GM18951 (cell line): Measurements from ENCODE around the gene ZHX3.

Source experiments
- POLR2A ChIP-seq: IDR thresholded peaks from 4 replicates; pipeline ENCODE4 v1.6.1; 2011; ENCODE audit warnings: mild to moderate bottlenecking; ENCODE audit not compliant: insufficient read length, insufficient read depth; ENCODE audit errors: extremely low read depth
- in situ Hi-C: fragments of 300-500 bp; cut with MboI; formaldehyde crosslinking; loops from one replicate; pipeline ENCODE4 v1.12.0; 2022; ENCODE audit warnings: low sequenced_read_pairs, mixed read lengths, inconsistent platforms; ENCODE audit not compliant: unreplicated experiment

Gene ZHX3, protein sequence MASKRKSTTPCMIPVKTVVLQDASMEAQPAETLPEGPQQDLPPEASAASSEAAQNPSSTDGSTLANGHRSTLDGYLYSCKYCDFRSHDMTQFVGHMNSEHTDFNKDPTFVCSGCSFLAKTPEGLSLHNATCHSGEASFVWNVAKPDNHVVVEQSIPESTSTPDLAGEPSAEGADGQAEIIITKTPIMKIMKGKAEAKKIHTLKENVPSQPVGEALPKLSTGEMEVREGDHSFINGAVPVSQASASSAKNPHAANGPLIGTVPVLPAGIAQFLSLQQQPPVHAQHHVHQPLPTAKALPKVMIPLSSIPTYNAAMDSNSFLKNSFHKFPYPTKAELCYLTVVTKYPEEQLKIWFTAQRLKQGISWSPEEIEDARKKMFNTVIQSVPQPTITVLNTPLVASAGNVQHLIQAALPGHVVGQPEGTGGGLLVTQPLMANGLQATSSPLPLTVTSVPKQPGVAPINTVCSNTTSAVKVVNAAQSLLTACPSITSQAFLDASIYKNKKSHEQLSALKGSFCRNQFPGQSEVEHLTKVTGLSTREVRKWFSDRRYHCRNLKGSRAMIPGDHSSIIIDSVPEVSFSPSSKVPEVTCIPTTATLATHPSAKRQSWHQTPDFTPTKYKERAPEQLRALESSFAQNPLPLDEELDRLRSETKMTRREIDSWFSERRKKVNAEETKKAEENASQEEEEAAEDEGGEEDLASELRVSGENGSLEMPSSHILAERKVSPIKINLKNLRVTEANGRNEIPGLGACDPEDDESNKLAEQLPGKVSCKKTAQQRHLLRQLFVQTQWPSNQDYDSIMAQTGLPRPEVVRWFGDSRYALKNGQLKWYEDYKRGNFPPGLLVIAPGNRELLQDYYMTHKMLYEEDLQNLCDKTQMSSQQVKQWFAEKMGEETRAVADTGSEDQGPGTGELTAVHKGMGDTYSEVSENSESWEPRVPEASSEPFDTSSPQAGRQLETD

DNA sequence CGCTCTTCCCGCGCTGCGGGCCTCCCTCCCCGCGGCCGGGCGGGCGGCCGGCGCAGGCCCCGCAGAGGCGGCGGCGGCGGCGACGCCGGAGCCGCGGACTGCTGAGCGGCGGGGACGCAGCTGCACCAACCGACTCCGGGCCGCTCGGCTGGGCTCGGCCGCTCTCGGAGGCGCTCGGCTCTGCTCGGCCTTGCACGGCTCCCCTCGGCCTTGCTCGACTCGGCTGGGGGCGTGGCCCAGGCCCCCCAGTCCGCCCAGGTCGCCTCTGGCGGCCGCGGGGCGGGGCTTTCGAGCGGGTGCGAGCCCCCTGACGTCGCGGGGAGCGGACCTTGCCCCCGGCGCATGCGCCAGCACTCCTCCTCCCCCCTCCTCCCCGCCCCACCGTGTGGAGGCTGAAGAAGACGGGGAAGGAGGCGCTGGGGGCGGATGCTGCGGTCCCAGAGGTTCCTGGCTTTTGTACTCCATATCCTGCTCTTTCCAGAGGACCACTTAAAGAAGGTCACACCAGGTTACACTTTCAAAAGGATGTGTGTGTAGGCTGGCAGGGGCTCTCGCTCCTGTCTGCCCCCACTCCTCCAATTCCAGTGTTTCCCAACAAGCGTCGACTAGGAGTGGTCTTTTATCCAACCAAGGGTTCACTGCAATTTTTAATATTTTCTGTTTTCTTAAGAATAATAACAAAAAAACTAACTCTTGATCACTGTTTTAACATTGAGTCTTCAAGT lies at the start of gene ZHX3:
ZHX3 (minus strand) TSS at position 186 of the 725 bp plus-strand sequence. CDS start 112,815 bp downstream, outside the sequence.
- in situ Hi-C loops: no loop called here
- TF ChIP-seq POLR2A: peak; percentile 77

DNA sequence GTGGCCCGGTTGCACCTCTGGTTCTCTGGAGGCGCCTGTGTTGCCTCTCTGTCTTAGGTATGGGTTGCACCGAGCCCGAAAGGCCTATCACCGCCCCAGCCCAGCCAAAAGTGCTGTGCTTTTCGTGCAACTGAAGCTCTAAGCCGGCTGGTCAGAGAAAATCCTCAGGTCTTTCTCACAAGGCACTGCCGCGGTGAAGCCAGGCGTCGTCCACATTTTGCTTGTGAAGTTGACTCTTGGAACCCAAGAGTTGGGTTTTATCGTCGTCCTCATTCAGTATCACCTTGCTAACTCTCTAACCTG lies 49.8 kb upstream of the ZHX3 start:
- TF ChIP-seq POLR2A: no peak
- in situ Hi-C loops: no loop called here

DNA sequence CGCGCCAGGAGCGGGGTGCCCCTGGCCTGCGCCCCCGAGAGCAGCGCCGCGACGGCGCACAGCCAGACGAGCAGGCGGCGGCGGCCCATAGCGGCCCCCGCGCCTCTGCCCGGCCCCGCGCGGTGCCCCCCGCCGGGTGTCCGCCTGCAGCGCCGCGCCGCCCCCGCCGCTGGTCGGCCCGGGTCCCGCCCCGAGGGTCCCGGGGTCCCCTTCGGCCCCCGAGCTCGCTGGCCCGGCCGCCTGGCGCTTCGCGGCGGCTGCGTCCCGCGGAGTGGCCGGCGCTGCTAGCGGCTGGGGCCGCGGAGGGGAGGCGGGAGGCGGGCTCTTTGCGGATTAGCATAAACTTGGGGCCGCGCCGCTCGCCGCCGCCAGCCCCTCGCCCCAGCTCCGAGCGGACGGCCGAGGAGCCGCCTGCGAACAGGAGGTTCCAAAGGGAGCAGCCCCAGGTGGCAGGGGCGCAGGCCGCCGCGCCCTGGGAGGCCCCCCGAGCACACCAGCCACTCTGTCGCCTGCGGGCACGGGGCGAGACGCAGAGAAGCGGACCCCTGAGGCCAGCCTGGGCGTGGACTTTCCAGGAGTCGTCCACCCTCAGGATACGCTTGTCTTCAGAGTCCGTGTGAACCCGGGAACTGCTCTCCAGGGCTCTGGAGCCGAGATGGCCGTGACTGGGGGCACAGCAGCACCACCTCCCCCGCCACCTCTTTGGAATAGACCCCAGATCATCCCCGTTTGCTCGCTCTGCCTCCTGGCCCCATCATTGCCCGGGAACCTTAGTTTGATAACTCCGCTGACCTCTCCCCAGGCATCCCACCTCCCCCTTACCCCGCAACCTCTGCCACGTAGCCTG lies 49.2 kb upstream of the ZHX3 start, which contains the start of gene EMILIN3:
EMILIN3 (minus strand) TSS at position 273 of the 847 bp plus-strand sequence; CDS start at position 89, 184 bp downstream.
- TF ChIP-seq POLR2A: no peak
- in situ Hi-C loops: no loop called here

DNA sequence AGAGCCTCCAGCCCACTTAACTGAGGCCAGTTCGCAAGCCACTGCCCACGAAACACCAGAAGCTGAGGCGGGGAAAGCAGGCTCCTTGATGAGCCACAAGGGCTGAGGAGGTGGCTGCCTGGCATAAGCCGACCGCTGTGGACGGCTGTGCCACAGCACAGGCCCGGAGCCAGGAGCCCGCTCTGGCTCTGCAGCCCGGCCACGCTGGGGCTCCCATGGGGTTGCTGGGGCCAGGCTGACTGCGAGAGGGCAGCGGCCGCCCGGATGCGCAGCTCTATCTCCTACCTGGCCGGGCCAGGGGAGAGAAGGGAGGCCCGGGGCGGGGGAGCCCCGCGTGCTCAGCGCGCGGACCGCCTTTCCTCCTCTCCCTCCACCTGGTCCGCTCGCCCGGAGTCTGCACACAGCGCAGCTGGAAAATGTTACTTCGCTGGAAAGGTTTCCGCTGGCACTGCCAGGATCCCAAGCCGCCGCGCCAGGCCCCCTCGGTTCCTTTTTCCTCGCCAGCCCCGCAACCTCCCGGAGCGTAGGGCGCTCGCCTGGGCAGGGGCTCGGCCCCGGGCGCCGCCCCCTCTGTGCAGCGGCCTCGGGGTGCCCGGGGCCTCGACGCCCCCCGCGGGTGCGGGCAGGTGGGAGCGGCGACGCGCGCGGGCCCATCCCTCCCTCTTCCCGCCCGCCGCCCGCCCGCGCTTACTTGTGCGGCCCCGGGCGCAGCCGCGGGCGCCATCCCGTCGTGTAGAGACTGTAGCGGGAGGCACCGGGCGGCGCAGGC lies 48.4 kb upstream of the ZHX3 start:
- no peak for TF ChIP-seq POLR2A
- in situ Hi-C loops: no loop called here

DNA sequence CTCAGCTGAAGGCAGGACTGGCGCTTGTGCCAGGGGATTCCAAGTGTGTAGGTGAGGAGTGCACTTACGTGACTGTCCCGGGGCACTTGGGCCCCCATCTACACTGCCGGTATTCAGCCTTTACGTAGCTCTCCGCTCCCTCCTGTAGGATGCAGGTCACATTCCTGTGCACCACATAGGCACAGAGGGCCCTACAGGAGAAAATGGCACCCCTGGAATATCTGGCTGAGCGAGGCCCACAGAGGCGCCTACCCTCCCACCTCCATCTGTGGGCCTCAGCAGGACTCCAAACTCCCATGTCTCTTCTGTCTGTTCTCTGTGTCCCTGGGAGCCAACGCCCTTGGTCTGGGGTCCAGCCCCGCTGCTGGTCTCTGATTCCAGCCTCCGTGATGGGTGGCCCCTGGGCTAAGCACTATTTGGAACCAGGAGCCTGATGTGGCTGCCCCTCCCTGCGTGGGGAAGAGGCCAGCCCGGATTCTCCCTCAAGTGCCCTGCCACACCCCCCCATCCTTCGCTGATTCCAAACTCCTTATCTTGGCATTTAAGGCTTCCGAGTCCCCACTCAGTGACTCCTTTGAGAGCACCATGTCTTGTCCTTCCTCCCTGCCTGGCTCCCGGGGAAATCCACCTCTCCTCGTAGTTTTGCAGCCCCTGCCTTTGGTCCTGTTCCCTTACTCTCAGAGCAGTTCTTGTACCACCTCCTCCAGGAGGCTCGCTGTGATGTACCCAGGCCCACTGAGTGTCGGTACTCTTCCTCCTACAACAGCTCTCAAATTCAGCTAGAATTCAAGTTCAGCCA lies 47.6 kb upstream of the ZHX3 start:
- in situ Hi-C loops: no loop called here
- TF ChIP-seq POLR2A: no peak

DNA sequence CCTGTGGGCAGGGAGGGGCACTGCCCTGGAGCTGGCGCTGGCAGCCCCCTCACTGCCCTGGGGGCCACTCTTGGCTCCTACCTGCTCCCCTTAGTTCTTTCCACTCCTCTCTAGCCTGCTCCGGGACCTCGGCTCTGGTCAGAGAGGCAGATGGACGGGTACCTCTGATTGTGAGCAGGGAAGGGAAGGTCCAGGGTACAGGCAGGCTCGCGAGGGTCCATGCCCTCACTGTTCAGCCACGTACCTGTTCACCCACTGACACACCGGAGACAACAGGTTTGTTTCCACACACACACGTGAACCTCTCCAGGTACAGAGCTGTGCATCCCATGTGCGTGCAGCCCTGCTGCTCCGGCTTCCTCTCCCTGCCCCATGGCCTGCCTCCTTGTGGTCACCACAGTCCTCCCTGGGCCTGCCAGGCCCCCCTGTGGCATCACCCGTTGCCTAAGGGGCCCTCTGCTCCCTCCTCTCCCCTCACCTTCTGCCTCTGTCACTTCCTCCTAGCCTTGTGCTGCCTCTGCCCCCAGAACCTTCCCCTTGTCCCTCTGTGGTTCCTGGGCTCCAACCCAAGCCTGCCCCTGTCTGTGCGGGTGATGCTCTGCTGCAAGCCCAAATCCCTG lies 46.8 kb upstream of the ZHX3 start:
- TF ChIP-seq POLR2A: no peak
- in situ Hi-C loops: no loop called here

DNA sequence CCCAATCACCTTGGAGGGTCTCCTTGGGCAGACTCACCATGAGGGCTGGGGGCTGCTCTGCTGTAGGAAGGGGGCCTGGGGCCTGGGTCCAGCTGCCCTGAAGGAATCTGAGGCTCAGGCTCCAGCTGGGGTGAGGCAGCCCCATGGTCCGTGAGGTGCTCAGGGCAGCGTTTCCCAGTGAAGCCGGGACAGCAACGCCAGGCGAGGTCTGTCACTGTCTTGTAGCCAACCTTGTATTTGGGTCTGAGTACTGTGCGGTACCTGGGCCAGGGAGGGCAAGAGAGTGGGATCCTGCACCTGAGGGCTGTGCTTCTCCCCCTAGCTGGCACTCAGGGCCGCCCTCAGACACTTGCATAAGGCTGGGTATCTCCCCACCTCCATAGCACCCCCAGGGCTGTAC lies 46.1 kb upstream of the ZHX3 start:
- no peak for TF ChIP-seq POLR2A
- in situ Hi-C loops: no loop called here

DNA sequence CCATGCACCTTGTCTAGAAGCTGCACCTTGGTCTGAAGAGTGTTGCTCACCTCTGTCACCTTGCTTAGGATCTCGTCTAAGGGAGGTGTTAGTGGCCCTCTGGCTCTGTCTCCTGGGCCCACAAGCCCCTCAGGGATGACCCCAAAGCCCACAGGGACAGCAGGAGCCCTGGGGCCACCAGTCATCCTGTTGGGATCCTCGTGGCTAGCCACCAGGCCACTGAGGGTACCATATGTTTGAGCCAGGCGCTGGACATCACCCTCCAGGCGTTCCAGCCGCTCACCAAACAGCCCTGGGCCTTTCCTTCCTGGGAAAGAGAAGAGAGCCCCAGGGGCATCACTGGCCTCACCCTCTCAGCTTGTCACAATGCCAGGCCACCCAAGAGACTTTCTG lies 45.2 kb upstream of the ZHX3 start:
- TF ChIP-seq POLR2A: no peak
- in situ Hi-C loops: no loop called here

DNA sequence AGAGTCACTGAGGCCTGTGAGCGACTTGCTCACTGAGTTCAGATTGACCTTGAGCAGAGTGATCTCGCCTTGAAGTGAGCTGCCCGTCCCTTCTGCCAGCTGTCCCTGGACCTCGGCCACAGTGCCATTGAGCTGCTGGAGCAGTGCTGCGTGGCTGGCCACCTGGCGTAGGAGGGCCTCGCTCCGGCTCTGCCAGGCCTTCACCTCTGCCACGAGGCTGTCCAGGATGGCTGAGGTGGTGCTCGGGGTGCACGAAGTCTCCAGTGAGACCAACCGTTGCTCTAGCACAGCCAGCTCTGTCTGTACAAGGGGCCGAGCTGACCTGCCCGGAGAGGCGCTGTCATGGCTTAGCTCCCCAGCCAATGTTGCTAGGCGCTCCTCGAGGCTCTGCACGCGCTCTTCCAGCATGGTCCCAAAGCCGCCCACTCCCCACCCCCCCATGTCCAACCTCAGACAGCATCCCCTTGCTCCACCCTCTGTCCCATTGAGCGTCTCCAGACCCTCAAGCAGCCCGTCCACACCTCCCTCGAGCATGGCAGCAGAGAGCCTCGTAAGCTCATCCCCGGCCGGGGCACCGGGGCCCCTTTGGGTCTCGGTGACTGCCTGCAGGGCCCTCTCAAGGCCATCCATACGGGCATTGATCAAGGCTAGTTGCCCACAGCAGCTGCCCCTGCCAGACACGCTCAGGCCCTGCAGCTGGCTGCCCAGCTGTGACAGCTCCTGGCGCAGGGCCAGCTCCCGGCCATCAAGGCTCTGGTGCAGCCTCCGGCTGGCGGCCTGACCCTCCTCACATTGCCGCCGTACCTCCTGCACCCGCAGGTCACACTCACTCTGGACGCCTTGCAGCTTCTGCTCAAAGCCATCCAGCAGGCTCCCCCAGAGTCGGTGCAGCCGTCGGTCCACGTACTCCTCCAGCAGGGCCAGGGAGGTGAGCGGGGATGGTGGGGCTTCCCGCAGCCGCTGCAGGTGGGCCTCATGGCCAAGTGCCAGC lies 44.5 kb upstream of the ZHX3 start:
- in situ Hi-C loops: no loop called here
- no peak for TF ChIP-seq POLR2A
